ENCODE results near the gene CEACAM19.
"Not testable (repeated sequence)": the region's sequence is repeated elsewhere in the genome, so short reads cannot be mapped to it uniquely, and the experiment has no call there.

CEACAM19 gene

DNA sequence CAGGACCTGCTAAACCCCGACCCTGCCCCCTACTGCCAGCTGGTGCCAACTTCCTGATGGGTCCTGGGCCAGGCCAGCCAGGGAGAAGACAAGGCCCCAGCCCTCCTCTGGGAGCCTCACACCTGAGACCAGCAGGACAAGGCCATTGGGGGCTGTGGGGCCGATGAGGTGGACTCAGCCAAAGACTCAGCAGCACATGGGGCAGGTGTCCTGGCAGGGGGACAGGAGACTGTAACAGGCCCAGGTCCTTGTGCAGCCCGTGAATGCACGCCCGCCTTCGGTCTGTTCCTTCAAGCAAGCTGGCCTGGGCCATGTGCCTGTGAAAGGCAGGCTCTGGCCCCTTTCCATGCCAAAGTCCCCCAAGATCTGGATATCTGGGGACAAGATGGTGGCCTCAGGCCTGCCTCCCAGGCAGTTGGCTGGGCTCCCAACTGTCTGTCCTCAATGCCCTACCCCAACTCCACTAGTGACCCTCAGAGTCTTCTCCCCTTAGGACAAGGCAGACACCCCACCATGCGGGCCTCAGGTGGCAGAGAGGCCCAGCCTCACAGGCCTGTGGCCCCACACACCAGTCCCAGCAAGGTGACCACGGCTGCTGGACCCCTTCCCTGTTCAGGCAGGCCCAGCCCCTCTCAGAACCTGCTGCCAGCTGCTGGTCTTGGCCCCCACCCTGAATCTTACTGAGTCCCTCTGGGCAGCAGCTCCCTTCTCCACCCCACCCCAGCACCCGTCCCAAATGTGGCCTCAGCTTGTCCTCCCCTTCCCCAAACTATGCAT is 12.3 kb downstream of the CEACAM19 start:
- no peak for TF ChIP-seq MYC (IDR thresholded peaks at IDR 0.05; ENCODE audit: low read depth, low read length)
- TF ChIP-seq POLR2A (IDR thresholded peaks at IDR 0.05; ENCODE audit: extremely low read depth, insufficient read length) = no peak
- TF ChIP-seq MAX (IDR thresholded peaks at IDR 0.05; ENCODE audit: low read depth, low read length) = no peak
- H3K4me3 ChIP-seq (ENCODE audit: low read depth, low read length) = no peak overlapping the region
- no peak for DNase-seq (ENCODE audit: low read depth)

- not testable (repeated sequence) for H3K4me3 ChIP-seq (ENCODE audit: low read depth, low read length); DNase-seq (ENCODE audit: low read depth)
Observed at GRCh38 chr19:44684396-44684795, 13.1 kb downstream of the CEACAM19 start.

DNA sequence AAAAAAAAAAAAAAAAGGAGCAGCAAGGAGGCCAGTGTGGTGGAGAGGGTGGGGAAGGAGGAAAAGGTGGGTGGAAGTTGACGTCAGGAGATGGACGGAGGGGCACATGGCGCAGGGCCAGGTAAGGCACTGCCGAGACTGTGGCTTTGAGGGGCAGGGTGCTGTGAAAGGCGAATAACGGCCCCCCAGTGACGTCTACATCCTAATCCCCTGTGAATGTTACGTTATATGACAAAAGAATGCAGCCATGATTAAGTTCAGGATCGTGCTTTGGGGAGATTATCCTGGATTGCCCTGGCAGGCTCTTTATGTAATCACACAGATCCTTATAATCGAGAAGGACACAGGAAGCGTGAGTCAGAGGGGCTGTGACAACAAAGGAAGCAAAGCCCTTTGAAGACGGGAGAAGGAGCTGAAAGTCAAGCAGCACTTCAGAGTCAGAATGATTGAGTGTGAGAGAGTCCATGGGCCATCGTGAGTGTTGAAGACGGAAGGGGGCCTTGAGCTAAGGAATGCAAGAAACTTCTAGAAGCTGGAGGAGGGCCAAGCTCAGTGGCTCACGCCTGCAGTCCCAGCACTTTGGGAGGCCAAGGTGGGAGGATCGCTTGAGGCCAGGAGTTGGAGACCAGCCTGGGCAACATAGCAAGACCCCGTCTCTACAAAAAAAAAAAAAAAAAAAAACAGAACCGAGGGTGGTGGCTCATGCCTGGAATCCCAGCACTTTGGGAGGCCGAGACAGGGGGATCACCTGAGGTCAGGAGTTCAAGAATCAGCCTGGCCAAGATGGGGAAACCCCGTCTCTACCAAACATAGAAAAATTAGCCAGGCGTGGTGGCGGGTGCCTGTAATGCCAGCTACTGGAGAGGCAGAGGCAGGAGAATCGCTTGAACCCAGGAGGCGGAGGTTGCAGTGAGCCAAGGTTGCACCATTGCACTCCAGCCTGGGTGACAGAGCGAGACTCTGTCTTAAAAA is 13.9 kb downstream of the CEACAM19 start:
- DNase-seq (ENCODE audit: low read depth) = peak; percentile 43
- TF ChIP-seq MAX (IDR thresholded peaks at IDR 0.05; ENCODE audit: low read depth, low read length) (no peak), CTCF (IDR thresholded peaks at IDR 0.05; ENCODE audit: low read depth, low read length) (no peak), POLR2A (IDR thresholded peaks at IDR 0.05; ENCODE audit: extremely low read depth, insufficient read length) (no peak), MYC (IDR thresholded peaks at IDR 0.05; ENCODE audit: low read depth, low read length) (no peak)
- no peak overlapping the region for H3K4me3 ChIP-seq (ENCODE audit: low read depth, low read length)

DNA sequence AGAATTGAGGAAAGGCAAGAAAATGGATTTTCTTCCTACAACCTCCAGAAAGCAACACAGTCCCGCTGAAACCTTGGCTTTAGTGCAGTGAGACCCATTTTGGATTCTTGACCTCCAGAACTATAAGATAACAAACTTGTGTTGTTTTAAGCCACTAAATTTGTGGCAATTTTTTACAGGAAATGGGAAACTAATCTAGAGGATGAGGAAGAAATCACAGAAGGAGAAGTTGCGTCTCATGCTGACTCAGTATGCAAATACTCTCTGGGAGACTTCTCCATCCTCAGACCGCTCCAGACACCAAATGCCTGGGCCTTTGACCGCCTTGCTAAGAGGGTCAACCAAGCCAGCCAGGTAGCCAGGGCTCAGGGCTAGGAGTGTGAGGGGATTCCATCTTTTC is 14.6 kb downstream of the CEACAM19 start:
- no peak overlapping the region for H3K4me3 ChIP-seq (ENCODE audit: low read depth, low read length)
- TF ChIP-seq CTCF (IDR thresholded peaks at IDR 0.05; ENCODE audit: low read depth, low read length) (no peak), MAX (IDR thresholded peaks at IDR 0.05; ENCODE audit: low read depth, low read length) (no peak), MYC (IDR thresholded peaks at IDR 0.05; ENCODE audit: low read depth, low read length) (no peak), POLR2A (IDR thresholded peaks at IDR 0.05; ENCODE audit: extremely low read depth, insufficient read length) (no peak)
- no peak for DNase-seq (ENCODE audit: low read depth)

DNA sequence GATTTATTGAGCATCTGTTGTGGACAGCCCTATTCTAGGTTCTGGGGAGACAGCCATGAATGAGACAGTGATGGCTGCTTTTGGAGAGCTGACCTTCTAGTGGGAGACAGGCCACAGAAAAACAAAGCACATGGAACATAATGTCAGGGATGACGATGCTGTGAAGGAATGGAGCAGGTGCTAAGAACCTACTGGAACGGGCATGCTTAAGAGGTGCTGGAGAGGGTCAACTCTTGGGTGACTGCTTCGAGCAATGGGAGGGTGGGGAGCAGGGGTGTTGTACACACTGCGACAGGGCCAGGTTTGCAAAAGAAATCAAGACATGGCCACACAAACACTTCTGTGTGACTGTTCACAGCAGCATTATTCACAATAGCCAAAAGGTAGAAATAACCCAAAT is 15.6 kb downstream of the CEACAM19 start:
- H3K4me3 ChIP-seq (ENCODE audit: low read depth, low read length) = no peak overlapping the region
- DNase-seq (ENCODE audit: low read depth) = no peak
- TF ChIP-seq MYC (IDR thresholded peaks at IDR 0.05; ENCODE audit: low read depth, low read length) (no peak), CTCF (IDR thresholded peaks at IDR 0.05; ENCODE audit: low read depth, low read length) (no peak)

DNA sequence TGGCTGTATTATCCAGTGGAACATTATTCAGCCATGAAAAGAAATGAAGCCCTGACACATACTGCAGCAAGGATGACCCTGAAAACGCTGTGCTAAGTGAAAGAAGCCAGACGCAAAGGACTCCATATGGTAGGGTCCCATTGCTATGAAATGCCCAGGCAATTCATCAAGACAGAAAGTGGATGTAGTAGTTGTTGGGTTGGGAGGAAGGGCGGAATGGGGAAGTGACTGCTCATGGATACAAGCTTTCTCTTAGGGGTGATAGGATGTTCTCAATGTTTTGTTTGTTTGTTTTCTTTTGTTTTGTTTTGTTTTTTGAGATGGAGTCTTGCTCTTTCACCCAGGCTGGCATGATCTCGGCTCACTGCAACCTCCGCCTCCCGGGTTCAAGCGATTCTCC is 16.6 kb downstream of the CEACAM19 start:
- no peak overlapping the region for H3K4me3 ChIP-seq (ENCODE audit: low read depth, low read length)
- TF ChIP-seq MYC (IDR thresholded peaks at IDR 0.05; ENCODE audit: low read depth, low read length) = no peak
- no peak for TF ChIP-seq POLR2A (IDR thresholded peaks at IDR 0.05; ENCODE audit: extremely low read depth, insufficient read length)
- DNase-seq (ENCODE audit: low read depth) = no peak

DNA sequence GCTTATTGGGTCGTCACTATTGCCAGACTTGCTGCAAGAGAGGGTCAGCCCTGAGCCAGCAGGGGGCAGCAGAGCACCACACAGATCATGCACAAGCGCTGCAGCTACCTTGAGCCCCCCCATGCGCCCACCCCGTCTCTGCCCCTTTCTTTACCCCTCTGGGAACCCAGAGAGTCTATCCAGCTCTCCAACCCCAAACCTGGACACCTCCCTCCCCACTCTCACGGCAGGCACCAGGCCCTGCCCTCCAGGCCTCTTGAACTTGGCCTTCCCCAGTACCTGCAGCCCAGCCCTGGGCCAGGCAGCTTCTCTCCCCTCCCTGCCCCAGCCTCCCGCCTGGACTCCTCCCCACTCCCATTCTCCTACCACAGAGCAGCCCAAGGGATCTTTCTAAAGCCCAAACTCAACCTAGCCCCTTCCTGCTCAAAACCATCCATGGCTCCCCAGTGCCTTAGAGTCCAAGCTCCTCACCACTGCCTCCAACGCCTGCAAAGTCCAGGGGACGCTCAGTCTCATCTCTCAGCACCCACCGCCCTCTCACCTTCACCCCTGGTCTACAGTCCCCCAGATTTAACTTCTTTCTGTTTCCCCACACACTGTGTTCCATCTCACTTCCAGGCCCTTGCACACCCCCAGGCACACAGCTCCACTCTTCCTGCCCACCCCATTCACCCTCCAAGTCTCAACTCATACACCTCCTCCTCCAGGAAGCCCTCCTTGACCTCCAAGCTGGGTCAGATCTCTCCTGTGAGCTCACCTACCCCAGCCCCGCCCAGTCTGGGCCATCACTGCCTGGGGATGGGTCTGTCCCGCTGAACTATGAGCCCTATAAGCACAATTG is 18.2 kb downstream of the CEACAM19 start:
- H3K4me3 ChIP-seq (ENCODE audit: low read depth, low read length) = no peak overlapping the region
- DNase-seq (ENCODE audit: low read depth) = peak; percentile 73
- peak; percentile 76 for TF ChIP-seq CTCF (IDR thresholded peaks at IDR 0.05; ENCODE audit: low read depth, low read length)
- no peak for TF ChIP-seq MAX (IDR thresholded peaks at IDR 0.05; ENCODE audit: low read depth, low read length)
